H1 (cell line): ENCODE results near the gene PLEKHG5. TPM values are rescaled to one million over a fixed set of nuclear protein-coding genes. Genes with fewer than 3 reads are reported as not detected.

Source experiments
- CTCF ChIA-PET: fragments of 300-600 bp; sonication (Branson Sonifier 250); formaldehyde crosslinking; loops from one replicate; lab custom pipeline; 2021; ENCODE audit not compliant: partially characterized antibody; lab: Charles Lee
- POLR2A ChIA-PET: fragments of 300-600 bp; sonication (Branson Sonifier 250); formaldehyde crosslinking; loops from one replicate; lab custom pipeline; 2021; ENCODE audit warnings: inconsistent platforms; ENCODE audit not compliant: partially characterized antibody; lab: Charles Lee
- DNase-seq, 2 experiments: peaks; one replicate each; pipeline versions ENCODE4 v3.0.0 to v3.0.0-alpha.2; 2010 to 2022; ENCODE audit warnings: low spot score in 2 of 2, low read depth in 1 of 2, mixed read lengths in 1 of 2
- FAIRE-seq: peaks from 2 replicates; lab custom pipeline; 2011; peaks lifted over from hg19 to GRCh38; lab: Jason Lieb, UNC
- H2AFZ ChIP-seq: 2 replicates; pipeline ENCODE4 v1.8.1; 2012; ENCODE audit warnings: low read length, inconsistent platforms
- H2AK5ac ChIP-seq: 2 replicates; pipeline ENCODE4 v1.6.1; 2013; ENCODE audit warnings: low read depth, low read length
- H2BK120ac ChIP-seq: replicated peaks from 2 replicates; pipeline ENCODE3; 2013; ENCODE audit warnings: low read depth, low read length, inconsistent platforms
- H2BK12ac ChIP-seq: 2 replicates; pipeline ENCODE4 v1.6.1; 2013; ENCODE audit warnings: low read depth, low read length
- H2BK15ac ChIP-seq: 2 replicates; pipeline ENCODE4 v1.6.1; 2013; ENCODE audit warnings: low read length
- H2BK20ac ChIP-seq: 2 replicates; pipeline ENCODE4 v1.6.1; 2013; ENCODE audit warnings: low read length
- H2BK5ac ChIP-seq: 2 replicates; pipeline ENCODE4 v1.6.1; 2013; ENCODE audit warnings: low read depth, low read length
- H3K14ac ChIP-seq: 2 replicates; pipeline ENCODE4 v1.6.1; 2013; ENCODE audit warnings: inconsistent platforms; ENCODE audit not compliant: insufficient read length
- H3K18ac ChIP-seq: 2 replicates; pipeline ENCODE4 v1.6.1; 2013; ENCODE audit warnings: low read length; ENCODE audit errors: extremely low read depth
- H3K23ac ChIP-seq: 2 replicates; pipeline ENCODE4 v1.6.1; 2013; ENCODE audit warnings: inconsistent platforms; ENCODE audit not compliant: insufficient read length
- H3K23me2 ChIP-seq: 2 replicates; pipeline ENCODE4 v1.6.1; 2013; ENCODE audit warnings: low read depth, low read length
- H3K27ac ChIP-seq: 2 replicates; pipeline ENCODE4 v1.6.1; 2011; ENCODE audit warnings: low read depth, low read length, inconsistent platforms
- H3K27me3 ChIP-seq, 4 experiments: replicated peaks in 1 of 4; 1 replicate in 1 of 4; 2 replicates in 3 of 4; pipeline versions ENCODE4 v1.6.1 to v1.8.1; 2011 to 2013; ENCODE audit warnings: low read length in 3 of 4, mild to moderate bottlenecking in 3 of 4, inconsistent platforms in 2 of 4, mixed read lengths in 2 of 4, moderate library complexity in 1 of 4; ENCODE audit not compliant: control insufficient read depth in 3 of 4, insufficient read depth in 3 of 4; ENCODE audit errors: extremely low read depth in 1 of 4
- H3K36me3 ChIP-seq, 4 experiments: 2 replicates each; pipeline versions ENCODE4 v1.6.1 to v1.8.1; 2011 to 2013; ENCODE audit warnings: mild to moderate bottlenecking in 4 of 4, low read length in 3 of 4, moderate library complexity in 2 of 4, control low read depth in 1 of 4, inconsistent platforms in 1 of 4; ENCODE audit not compliant: insufficient read depth in 4 of 4, control insufficient read depth in 2 of 4
- H3K4ac ChIP-seq: replicated peaks from 2 replicates; pipeline ENCODE3; 2013; ENCODE audit warnings: low read length, low read depth, mixed read lengths, inconsistent platforms; ENCODE audit not compliant: insufficient read length
- H3K4me1 ChIP-seq, 4 experiments: replicated peaks in 1 of 4; 1 replicate in 1 of 4; 2 replicates in 3 of 4; pipeline versions ENCODE4 v1.6.1 to v1.8.1; 2011 to 2013; ENCODE audit warnings: low read length in 3 of 4, inconsistent platforms in 2 of 4, mixed read lengths in 1 of 4; ENCODE audit not compliant: insufficient read depth in 4 of 4, control insufficient read depth in 3 of 4
- H3K4me2 ChIP-seq, 2 experiments: 2 replicates each; pipeline versions ENCODE4 v1.6.1 to v1.8.1; 2011 to 2013; ENCODE audit warnings: low read depth in 2 of 2, low read length in 2 of 2, control low read depth in 1 of 2, inconsistent platforms in 1 of 2, mild to moderate bottlenecking in 1 of 2; ENCODE audit not compliant: insufficient read depth in 1 of 2
- H3K4me3 ChIP-seq, 4 experiments: fragments of 200-600, 300-600 bp in 1 of 4; sonication (generic), shearing (Covaris generic), sonication (Bioruptor Twin) in 1 of 4; 2 replicates each; pipeline versions ENCODE4 v1.5.1 to v1.8.1; 2011 to 2016; ENCODE audit warnings: low read length in 4 of 4, low read depth in 3 of 4, control low read depth in 2 of 4, inconsistent platforms in 2 of 4, mild to moderate bottlenecking in 2 of 4, mixed read lengths in 1 of 4, moderate library complexity in 1 of 4; ENCODE audit not compliant: insufficient read depth in 2 of 4; ENCODE audit errors: extremely low read depth in 1 of 4
- H3K56ac ChIP-seq: replicated peaks from 2 replicates; pipeline ENCODE3; 2013; ENCODE audit warnings: low read depth, mild to moderate bottlenecking, mixed read lengths, low read length, inconsistent platforms; ENCODE audit not compliant: insufficient read length
- H3K79me1 ChIP-seq: 2 replicates; pipeline ENCODE4 v1.6.1; 2013; ENCODE audit warnings: low read depth, low read length, control low read depth
- H3K79me2 ChIP-seq, 2 experiments: 2 replicates each; pipeline versions ENCODE4 v1.6.1 to v1.8.1; 2012 to 2013; ENCODE audit warnings: low read length in 2 of 2, mild to moderate bottlenecking in 2 of 2, inconsistent platforms in 1 of 2; ENCODE audit not compliant: insufficient read depth in 2 of 2, control insufficient read depth in 1 of 2
- H3K9ac ChIP-seq, 4 experiments: replicated peaks in 1 of 4; 1 replicate in 1 of 4; 2 replicates in 3 of 4; pipeline versions ENCODE4 v1.6.1 to v1.8.1; 2011 to 2013; ENCODE audit warnings: low read depth in 3 of 4, low read length in 3 of 4, control low read depth in 2 of 4, mild to moderate bottlenecking in 2 of 4, moderate library complexity in 2 of 4, inconsistent platforms in 1 of 4; ENCODE audit errors: extremely low read depth in 1 of 4
- H3K9me3 ChIP-seq, 2 experiments: 2 replicates each; pipeline versions ENCODE4 v1.6.1 to v1.8.1; 2012 to 2013; ENCODE audit warnings: mild to moderate bottlenecking in 2 of 2, moderate library complexity in 2 of 2, control low read depth in 1 of 2, inconsistent platforms in 1 of 2, low read depth in 1 of 2, low read length in 1 of 2, mixed read lengths in 1 of 2; ENCODE audit not compliant: insufficient read depth in 2 of 2
- H4K20me1 ChIP-seq, 2 experiments: replicated peaks in 1 of 2; 2 replicates each; pipeline versions ENCODE3 to v1.8.1; 2011 to 2013; ENCODE audit warnings: inconsistent platforms in 2 of 2, low read length in 2 of 2, mild to moderate bottlenecking in 1 of 2; ENCODE audit not compliant: insufficient read depth in 2 of 2, control insufficient read depth in 1 of 2
- H4K5ac ChIP-seq: 2 replicates; pipeline ENCODE4 v1.6.1; 2013; ENCODE audit warnings: low read length, low read depth, mixed read lengths, inconsistent platforms; ENCODE audit not compliant: insufficient read length
- H4K8ac ChIP-seq: 2 replicates; pipeline ENCODE4 v1.8.0; 2013; ENCODE audit warnings: mild to moderate bottlenecking, moderate library complexity, low read length, inconsistent platforms; ENCODE audit not compliant: insufficient read depth; ENCODE audit errors: extremely low read depth
- H4K91ac ChIP-seq: replicated peaks from 2 replicates; pipeline ENCODE3; 2013; ENCODE audit warnings: low read length, mixed read lengths, inconsistent platforms; ENCODE audit not compliant: insufficient read length
- ATF2 ChIP-seq: IDR thresholded peaks from 2 replicates; pipeline ENCODE4 v1.6.1; 2012; ENCODE audit warnings: low read length, inconsistent platforms
- BACH1 ChIP-seq: IDR thresholded peaks from 2 replicates; pipeline ENCODE4 v1.6.1; 2012; ENCODE audit warnings: low read length, improper control_type of control experiment
- CBX5 ChIP-seq: fragments of 300-800, 300-1000 bp; sonication (generic); IDR thresholded peaks from 2 replicates; pipeline ENCODE4 v1.7.1; 2016; ENCODE audit warnings: antibody characterized with exemption, low read length, low read depth
- CEBPB ChIP-seq: IDR thresholded peaks from 2 replicates; pipeline ENCODE4 v1.6.1; 2012; ENCODE audit warnings: low read depth, low read length
- GTF2F1 ChIP-seq: IDR thresholded peaks from 2 replicates; pipeline ENCODE4 v1.6.1; 2012; ENCODE audit warnings: low read depth, low read length, improper control_type of control experiment, borderline replicate concordance
- NANOG ChIP-seq: IDR thresholded peaks from 2 replicates; pipeline ENCODE4 v1.6.1; 2011; ENCODE audit warnings: low read length, low read depth, mild to moderate bottlenecking, inconsistent platforms; ENCODE audit not compliant: insufficient read depth, poor library complexity, severe bottlenecking
- NRF1 ChIP-seq: IDR thresholded peaks from 2 replicates; pipeline ENCODE4 v1.6.1; 2011; ENCODE audit warnings: mild to moderate bottlenecking, low read depth, low read length, improper control_type of control experiment
- POLR2A ChIP-seq, 2 experiments: IDR thresholded peaks; 1 replicate in 1 of 2; 2 replicates in 1 of 2; pipeline ENCODE4 v1.6.1; 2011; ENCODE audit warnings: low read depth in 2 of 2, low read length in 2 of 2, mild to moderate bottlenecking in 2 of 2; ENCODE audit errors: control extremely low read depth in 1 of 2
- SAP30 ChIP-seq: fragments of 300-600 bp; sonication (generic); IDR thresholded peaks from 2 replicates; pipeline ENCODE4 v1.7.1; 2012; ENCODE audit warnings: low read length, moderate library complexity, mild to moderate bottlenecking, inconsistent platforms; ENCODE audit not compliant: insufficient read depth, insufficient replicate concordance
- SIN3A ChIP-seq, 2 experiments: IDR thresholded peaks in 1 of 2; conservative IDR thresholded peaks in 1 of 2; 2 replicates each; pipeline ENCODE4 v1.6.1; 2011 to 2012; ENCODE audit warnings: low read length in 2 of 2, improper control_type of control experiment in 1 of 2, low read depth in 1 of 2, mild to moderate bottlenecking in 1 of 2
- TEAD4 ChIP-seq: IDR thresholded peaks from 2 replicates; pipeline ENCODE4 v1.6.1; 2012; ENCODE audit warnings: low read depth, low read length, inconsistent platforms, mixed read lengths
- ZNF274 ChIP-seq: IDR thresholded peaks from 2 replicates; pipeline ENCODE4 v1.7.0; 2012; ENCODE audit warnings: low read length, borderline replicate concordance; ENCODE audit errors: extremely low read depth
- WGBS, 2 experiments: shearing (Covaris generic) in 1 of 2; methylation state at CpG; one replicate each; pipeline versions ENCODE4 v1.1.6 to v1.1.7; 2013 to 2015; ENCODE audit warnings: low lambda C conversion rate in 2 of 2, mixed read lengths in 2 of 2, inconsistent platforms in 1 of 2, low coverage in 1 of 2, missing lambda C conversion rate in 1 of 2; ENCODE audit not compliant: insufficient replicate concordance in 2 of 2, insufficient coverage in 1 of 2, insufficient read length in 1 of 2; ENCODE audit errors: extremely low coverage in 1 of 2, missing lambda C conversion rate in 1 of 2; 5-methylcytosine and 5-hydroxymethylcytosine counted together
- polyA plus RNA-seq, 7 experiments: library from polyadenylated mRNA; depleted of rRNA in 3 of 7; stranded (reverse) in 5 of 7; unstranded in 2 of 7; fragments of >200 nt in 5 of 7; fragments of 200-250 nt in 2 of 7; gene quantifications; 1 replicate in 5 of 7; 2 replicates in 1 of 7; 4 replicates in 1 of 7; pipeline versions ENCODE4 v1.2.1 to v1.2.3, GENCODE V29; 2011 to 2013; ENCODE audit warnings: missing spikeins in 2 of 7, mixed read lengths in 2 of 7
- total RNA-seq: library from RNA; stranded (reverse); fragmentation: NEBNext Ultra II Directional; extraction: Animal tissue kit (Norgen Biotek cat#: 25700); gene quantifications from 2 replicates; pipeline ENCODE4 v1.2.1, GENCODE V29; 2021

PLEKHG5 gene
- total and polyA plus RNA-seq, 2 of the 8 experiments (the other 6 are each of a cell fraction or from before 2014, with no cell fraction given), result 10.4 to 13.8 TPM

- WGBS, 2 experiments, result 63% methylated on average over 5 of the region's 6 CpGs; no CpG with 5 or more reads in 1 of the 2 experiments
- TF ChIP-seq BACH1 (no peak), GTF2F1 (no peak), NRF1 (no peak), ZNF274 (no peak), NANOG (no peak), CEBPB (no peak), ATF2 (no peak), SAP30 (no peak), POLR2A (IDR thresholded peaks at IDR 0.05; ENCODE audit: control extremely low read depth in 1 of 2, low read depth in 2 of 2, low read length in 2 of 2) (no peak), SIN3A (conservative IDR thresholded peaks at IDR 0.05 in 1 of 2, IDR thresholded peaks at IDR 0.05 in 1 of 2; ENCODE audit: low read depth in 1 of 2, low read length in 2 of 2) (no peak; a peak in 1 of 4 replicates), TEAD4 (peak; percentile 86), CBX5 (no peak)
These were observed 32.1 kb upstream of the PLEKHG5 start for GRCh38 chr1:6523566-6523965.

More at GRCh38 chr1:6523566-6523965, 32.1 kb upstream of the PLEKHG5 start:
- Histone ChIP-seq H2AK5ac (no peak overlapping the region), H3K4me1 (peaks cover 5 to 11% (median 7%) of the 10 kb centered on the region in 4 experiments), H3K79me2 (no peaks in the 10 kb centered on the region), H3K36me3 (peaks cover 6 to 22% (median 21%) of the 10 kb centered on the region in 4 experiments; a peak in 6 of 8 replicates), H4K91ac (no peak overlapping the region), H3K23me2 (no peaks in the 10 kb centered on the region), H3K27me3 (no peaks in the 10 kb centered on the region), H2BK20ac (no peak overlapping the region), H3K14ac (no peak overlapping the region), H3K4me3 (no peak overlapping the region), H4K8ac (no peak overlapping the region), H2AFZ (no peak overlapping the region), H2BK120ac (no peak overlapping the region), H4K5ac (no peak overlapping the region), H3K27ac (no peak overlapping the region), H3K9ac (no peak overlapping the region; a peak in 1 of 7 replicates), H4K20me1 (peaks cover 3 to 5% of the 10 kb centered on the region in 2 experiments), H2BK12ac (no peak overlapping the region), H3K23ac (no peak overlapping the region), H3K4ac (no peak overlapping the region), H3K9me3 (no peaks in the 10 kb centered on the region), H3K56ac (no peak overlapping the region), H3K79me1 (no peaks in the 10 kb centered on the region), H2BK5ac (no peak overlapping the region), H2BK15ac (no peak overlapping the region), H3K4me2 (no peak overlapping the region), H3K18ac (no peak overlapping the region)
- CTCF ChIA-PET, result interaction anchor here (0.7 to 8.1 kb wide), 23 partner anchors 10 to 129 kb away, joined by 3 to 107 read pairs (median 4); partner anchors contain the start of genes NOL9, PLEKHG5, THAP3 and ZBTB48
- FAIRE-seq (peak; percentile 77), DNase-seq (peak in 1 of 2 experiments; percentile 29)
- POLR2A ChIA-PET, result interaction anchor here (1.2 to 2.8 kb wide), 7 partner anchors 11 to 44 kb away, joined by 3 to 9 read pairs (median 7); no protein-coding TSS in a partner anchor
